HCT116 (cell line): Measurements from ENCODE around the gene PRDM12. TPM values are rescaled to one million over a fixed set of nuclear protein-coding genes. Genes with fewer than 3 reads are reported as not detected.

Experiments
- ATAC-seq: fragments of 200-7000 bp; cut with Tn5 transposase; 2 replicates; pipeline ENCODE4 v1.9.1; 2020; ENCODE audit warnings: mild to moderate bottlenecking, moderate library complexity
- BruUV-seq: library from RNA; stranded (reverse); fragments of 400-500 nt; replicated peaks from 2 replicates; lab custom pipeline; 2021; lab: Mats Ljungman, UMichigan
- CTCF ChIA-PET: fragments of 300-600 bp; sonication (Branson Sonifier 250); formaldehyde crosslinking; loops from one replicate; lab custom pipeline; 2021; ENCODE audit warnings: antibody characterized with exemption; lab: Charles Lee
- POLR2A ChIA-PET: fragments of 300-600, 350-600 bp; sonication (Branson Sonifier 250); formaldehyde crosslinking; loops from one replicate; lab custom pipeline; 2021; ENCODE audit warnings: antibody characterized with exemption; lab: Charles Lee
- RAD21 ChIA-PET, 2 experiments: fragments of 300-600 bp; sonication (Branson Sonifier 250); formaldehyde crosslinking; loops; one replicate each; lab custom pipeline; 2023; ENCODE audit warnings: low total read pairs in 2 of 2; ENCODE audit not compliant: uncharacterized antibody in 2 of 2, unreplicated experiment in 2 of 2, low non-redundant PET in 1 of 2; lab: Charles Lee
- DNase-seq: peaks from one replicate; pipeline ENCODE4 v3.0.0-alpha.2; 2010; ENCODE audit warnings: low read depth, low spot score
- H2AFZ ChIP-seq: fragments of 200-600 bp; shearing (Covaris generic), sonication (generic); 2 replicates; pipeline ENCODE4 v1.6.1; 2017; ENCODE audit warnings: low read depth, mixed run types, mixed read lengths, antibody characterized with exemption, low read length; ENCODE audit not compliant: poor library complexity, severe bottlenecking
- H3K27ac ChIP-seq: 2 replicates; pipeline ENCODE4 v1.5.1; 2012; ENCODE audit warnings: low read depth, low read length
- H3K27me3 ChIP-seq: fragments of 200-600 bp; sonication (generic); 2 replicates; pipeline ENCODE4 v1.6.1; 2016; ENCODE audit warnings: mixed run types, low read length, mixed read lengths; ENCODE audit not compliant: insufficient read depth
- H3K36me3 ChIP-seq, 2 experiments: fragments of 200-500 bp in 1 of 2; fragments of 200-600 bp in 1 of 2; sonication (Bioruptor generic) in 1 of 2; sonication (generic) in 1 of 2; 2 replicates each; pipeline versions ENCODE4 v1.5.1 to v1.6.1; 2014 to 2016; ENCODE audit warnings: low read length in 2 of 2, inconsistent platforms in 1 of 2, mixed read lengths in 1 of 2, mixed run types in 1 of 2; ENCODE audit not compliant: insufficient read depth in 2 of 2, control insufficient read depth in 1 of 2
- H3K4me1 ChIP-seq, 2 experiments: fragments of 200-600 bp in 1 of 2; sonication (generic) in 1 of 2; 2 replicates each; pipeline versions ENCODE4 v1.5.1 to v1.6.1; 2012 to 2017; ENCODE audit warnings: low read length in 2 of 2, inconsistent platforms in 1 of 2, mild to moderate bottlenecking in 1 of 2, mixed read lengths in 1 of 2, mixed run types in 1 of 2, moderate library complexity in 1 of 2; ENCODE audit not compliant: insufficient read depth in 2 of 2, control insufficient read depth in 1 of 2
- H3K4me2 ChIP-seq: fragments of 200-600 bp; sonication (generic); 2 replicates; pipeline ENCODE4 v1.6.1; 2017; ENCODE audit warnings: mixed run types, low read length, mixed read lengths
- H3K4me3 ChIP-seq, 2 experiments: fragments of 200-600 bp in 1 of 2; sonication (generic) in 1 of 2; replicated peaks in 1 of 2; 2 replicates each; pipeline ENCODE4 v1.5.1; 2011 to 2016; ENCODE audit warnings: low read length in 2 of 2, control low read depth in 1 of 2, low read depth in 1 of 2, mild to moderate bottlenecking in 1 of 2, mixed read lengths in 1 of 2, mixed run types in 1 of 2
- H3K79me2 ChIP-seq: fragments of 200-600 bp; sonication (generic); 2 replicates; pipeline ENCODE4 v1.6.1; 2017; ENCODE audit warnings: mild to moderate bottlenecking, mixed run types, low read length, moderate library complexity, mixed read lengths; ENCODE audit not compliant: insufficient read depth
- H3K9ac ChIP-seq: fragments of 200-600 bp; sonication (generic); 2 replicates; pipeline ENCODE4 v1.6.1; 2016; ENCODE audit warnings: low read length, mixed read lengths
- H3K9me2 ChIP-seq: fragments of 200-600 bp; sonication (generic), shearing (Covaris generic); 2 replicates; pipeline ENCODE4 v1.6.1; 2017; ENCODE audit warnings: mixed run types, mild to moderate bottlenecking, moderate library complexity; ENCODE audit not compliant: insufficient read depth
- H3K9me3 ChIP-seq, 2 experiments: fragments of 200-500 bp in 1 of 2; fragments of 200-600 bp in 1 of 2; sonication (Bioruptor generic) in 1 of 2; sonication (generic) in 1 of 2; 2 replicates each; pipeline ENCODE4 v1.6.1; 2014 to 2017; ENCODE audit warnings: low read length in 2 of 2, mixed read lengths in 2 of 2, inconsistent platforms in 1 of 2, low read depth in 1 of 2, mild to moderate bottlenecking in 1 of 2, mixed run types in 1 of 2, moderate library complexity in 1 of 2; ENCODE audit not compliant: control insufficient read depth in 1 of 2, insufficient read depth in 1 of 2
- H4K20me1 ChIP-seq: fragments of 200-600 bp; sonication (generic), shearing (Covaris generic); 2 replicates; pipeline ENCODE4 v1.6.1; 2017; ENCODE audit warnings: mixed run types, mild to moderate bottlenecking, moderate library complexity; ENCODE audit not compliant: insufficient read depth
- ATF3 ChIP-seq: IDR thresholded peaks from 2 replicates; pipeline ENCODE4 v1.6.1; 2012
- CBX3 ChIP-seq: IDR thresholded peaks from 2 replicates; pipeline ENCODE4 v1.6.1; 2012; ENCODE audit warnings: low read depth
- EGR1 ChIP-seq: IDR thresholded peaks from 2 replicates; pipeline ENCODE4 v1.6.1; 2012; ENCODE audit warnings: low read depth
- ELF1 ChIP-seq: IDR thresholded peaks from 2 replicates; pipeline ENCODE4 v1.6.1; 2012; ENCODE audit warnings: low read depth, borderline replicate concordance
- EZH2 ChIP-seq: fragments of 200-600 bp; sonication (generic); IDR thresholded peaks from 2 replicates; pipeline ENCODE4 v1.6.1; 2017; ENCODE audit warnings: antibody characterized with exemption, mixed run types
- EZH2phosphoT487 ChIP-seq: fragments of 200-600 bp; IDR thresholded peaks from 2 replicates; pipeline ENCODE4 v1.6.1; 2018; ENCODE audit warnings: antibody characterized with exemption, borderline replicate concordance
- FOSL1 ChIP-seq: IDR thresholded peaks from 2 replicates; pipeline ENCODE4 v1.6.1; 2012; ENCODE audit warnings: low read depth
- JUND ChIP-seq: IDR thresholded peaks from 2 replicates; pipeline ENCODE4 v1.6.1; 2012
- MAX ChIP-seq: IDR thresholded peaks from 2 replicates; pipeline ENCODE4 v1.6.1; 2012
- POLR2A ChIP-seq: IDR thresholded peaks from 2 replicates; pipeline ENCODE4 v1.7.0; 2011; ENCODE audit warnings: borderline replicate concordance; ENCODE audit not compliant: insufficient read depth, insufficient read length; ENCODE audit errors: extremely low read depth
- POLR2AphosphoS5 ChIP-seq: IDR thresholded peaks from 2 replicates; pipeline ENCODE4 v1.6.1; 2011; ENCODE audit warnings: mild to moderate bottlenecking, low read depth, low read length, moderate library complexity
- REST ChIP-seq: IDR thresholded peaks from 2 replicates; pipeline ENCODE4 v1.6.1; 2012; ENCODE audit warnings: low read depth
- SIN3A ChIP-seq: IDR thresholded peaks from 2 replicates; pipeline ENCODE4 v1.6.1; 2012; ENCODE audit warnings: low read depth
- SRF ChIP-seq: IDR thresholded peaks from 2 replicates; pipeline ENCODE4 v1.6.1; 2012; ENCODE audit warnings: low read depth
- YY1 ChIP-seq: IDR thresholded peaks from 2 replicates; pipeline ENCODE4 v1.6.1; 2011; ENCODE audit warnings: low read length, low read depth, moderate library complexity, mild to moderate bottlenecking; ENCODE audit not compliant: insufficient replicate concordance; ENCODE audit errors: extremely low read depth
- ZBTB33 ChIP-seq: IDR thresholded peaks from 2 replicates; pipeline ENCODE4 v1.6.1; 2011; ENCODE audit warnings: mild to moderate bottlenecking, low read length, moderate library complexity; ENCODE audit not compliant: insufficient replicate concordance; ENCODE audit errors: extremely low read depth
- ZFX ChIP-seq: fragments of 450-650 bp; IDR thresholded peaks from 2 replicates; pipeline ENCODE4 v1.6.1; 2017
- ZNF274 ChIP-seq: fragments of 200-500 bp; sonication (Bioruptor generic); IDR thresholded peaks from 2 replicates; pipeline ENCODE4 v1.6.1; 2014; ENCODE audit warnings: mild to moderate bottlenecking, low read depth, low read length, inconsistent platforms
- intact Hi-C: fragments of 100-400 bp; cut with micrococcal nuclease; formaldehyde crosslinking; loops from 2 replicates; pipeline ENCODE4 v1.10.0; 2022
- total RNA-seq: library from RNA; stranded (reverse); gene quantifications from one replicate; pipeline ENCODE4 v1.2.1, GENCODE V29; 2021; ENCODE audit not compliant: unreplicated experiment

Gene PRDM12
- total RNA-seq, 1 experiment from 2014 or later, result 0.54 TPM

- Histone ChIP-seq H3K4me2 (no peak overlapping the region), H3K36me3 (peaks cover 21 to 23% of the 10 kb centered on the region in 2 experiments), H3K9me3 (no peaks in the 10 kb centered on the region), H3K4me3 (no peak overlapping the region), H2AFZ (no peak overlapping the region), H3K4me1 (no peaks in the 10 kb centered on the region), H3K27ac (no peak overlapping the region), H4K20me1 (no peaks in the 10 kb centered on the region), H3K9ac (no peak overlapping the region), H3K79me2 (no peaks in the 10 kb centered on the region), H3K27me3 (no peaks in the 10 kb centered on the region), H3K9me2 (no peaks in the 10 kb centered on the region)
- no peak for TF ChIP-seq JUND
- no peak for TF ChIP-seq ZBTB33
- TF ChIP-seq YY1, result no peak
- TF ChIP-seq ZFX, result no peak
- no peak for TF ChIP-seq EZH2
- no peak for TF ChIP-seq REST
- no peak for TF ChIP-seq POLR2AphosphoS5
- TF ChIP-seq CBX3, result no peak
- no peak for TF ChIP-seq ELF1
- TF ChIP-seq FOSL1, result no peak
- TF ChIP-seq POLR2A, result no peak
- no peak for TF ChIP-seq MAX
- no peak for TF ChIP-seq ZNF274
- no peak for TF ChIP-seq EGR1
- TF ChIP-seq ATF3, result no peak
- TF ChIP-seq SIN3A, result no peak
- no peak for TF ChIP-seq EZH2phosphoT487
- no peak for TF ChIP-seq SRF
- BruUV-seq, result no TSS peak
- intact Hi-C loops, result no loop called here
- CTCF ChIA-PET, result no interaction called here
- DNase-seq (no peak), ATAC-seq (no peak)
- POLR2A ChIA-PET, result no interaction called here
- RAD21 ChIA-PET, result no interaction called here
These were observed 28.4 kb upstream of the PRDM12 start for GRCh38 chr9:130635721-130636647.
